ENCODE data around the gene SH2B2. TPM values are rescaled to one million over a fixed set of nuclear protein-coding genes. Genes with fewer than 3 reads are reported as not detected.
"Not testable (repeated sequence)": the region's sequence is repeated elsewhere in the genome, so short reads cannot be mapped to it uniquely, and the experiment has no call there.

Gene SH2B2
- total RNA-seq, 1 experiment from 2014 or later, result 6.2 TPM

- H3K4me3 ChIP-seq (ENCODE audit: insufficient read depth, low read depth, low read length), result no peak overlapping the region
- H3K36me3 ChIP-seq (replicated peaks; ENCODE audit: control insufficient read depth, insufficient read depth, low read length), result no peaks in the 10 kb centered on the region
- no peak for DNase-seq
- H3K27me3 ChIP-seq (ENCODE audit: control insufficient read depth, insufficient read depth, low read length), result peaks cover 8% of the 10 kb centered on the region
These were observed 1.7 kb downstream of the SH2B2 start for GRCh38 chr7:102288285-102288930.

DNA sequence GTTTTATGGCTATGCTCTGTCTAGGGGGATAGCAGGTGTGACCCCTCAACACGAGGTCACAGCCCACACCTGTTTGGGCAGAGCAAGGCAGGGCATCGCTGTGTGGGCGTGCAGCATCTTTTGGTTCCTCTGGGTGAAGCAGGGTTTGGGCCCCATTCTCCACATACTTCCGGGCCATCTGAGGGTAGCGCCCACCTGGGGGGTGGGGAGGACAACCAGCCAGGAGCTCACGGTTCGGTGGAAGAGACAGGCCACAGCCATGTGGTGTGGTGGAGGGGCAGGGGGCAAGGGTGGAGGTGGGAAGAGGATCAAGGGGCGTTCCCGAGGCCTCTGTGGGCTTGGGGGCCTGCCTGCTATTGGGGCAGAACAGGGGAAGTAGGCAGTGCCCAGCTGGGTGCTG is 2.4 kb downstream of the SH2B2 start:
- H3K27me3 ChIP-seq (ENCODE audit: control insufficient read depth, insufficient read depth, low read length), result peaks cover 9% of the 10 kb centered on the region
- no peaks in the 10 kb centered on the region for H3K36me3 ChIP-seq (replicated peaks; ENCODE audit: control insufficient read depth, insufficient read depth, low read length)
- DNase-seq, result no peak
- no peak overlapping the region for H3K4me3 ChIP-seq (ENCODE audit: insufficient read depth, low read depth, low read length)

DNA sequence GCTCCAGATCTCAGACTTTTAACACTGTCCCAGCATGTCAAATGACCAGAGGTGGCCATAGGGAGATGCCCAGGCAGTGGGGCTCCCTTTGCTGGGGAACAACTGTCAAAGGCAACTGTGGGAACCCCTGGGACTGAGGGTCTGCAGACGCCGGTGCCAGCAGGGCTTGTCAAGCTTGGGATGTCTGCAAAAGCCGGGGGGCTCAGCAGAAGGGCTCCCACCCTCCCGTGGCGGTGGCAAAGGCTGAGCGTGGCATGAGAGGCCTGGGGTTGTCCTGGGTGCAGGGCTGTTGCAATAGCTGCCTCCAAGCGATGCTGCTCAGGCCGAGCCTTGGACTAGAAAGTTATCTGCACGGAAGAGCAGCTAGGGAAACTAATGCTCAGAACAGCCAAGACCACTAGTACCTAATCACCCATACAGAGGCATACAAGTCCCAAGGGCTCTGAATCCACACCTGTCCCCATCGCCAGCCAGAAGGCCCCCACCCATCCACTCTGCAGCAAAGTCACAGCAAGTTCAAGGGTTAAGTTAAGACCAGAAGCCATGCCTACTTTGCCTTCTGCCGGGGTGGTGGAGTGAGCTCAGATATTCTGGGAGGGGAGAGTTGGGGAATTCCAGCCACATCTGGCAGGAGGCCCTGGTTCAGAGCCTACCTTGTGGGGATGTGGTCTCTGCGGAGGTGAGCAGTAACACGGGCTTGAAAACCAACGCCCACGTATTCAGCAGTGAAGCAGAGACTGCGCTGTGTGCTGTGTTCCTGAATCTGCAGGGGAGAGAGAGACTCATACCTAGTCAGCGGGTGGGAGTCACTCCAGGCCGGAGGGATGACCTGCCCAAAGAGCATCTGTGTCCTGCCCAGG is 4.6 kb downstream of the SH2B2 start:
- Histone ChIP-seq H3K27me3 (ENCODE audit: control insufficient read depth, insufficient read depth, low read length) (peaks cover 8% of the 10 kb centered on the region), H3K36me3 (replicated peaks; ENCODE audit: control insufficient read depth, insufficient read depth, low read length) (no peaks in the 10 kb centered on the region), H3K4me3 (ENCODE audit: insufficient read depth, low read depth, low read length) (no peak overlapping the region)
- peak; percentile 86 for DNase-seq

DNA sequence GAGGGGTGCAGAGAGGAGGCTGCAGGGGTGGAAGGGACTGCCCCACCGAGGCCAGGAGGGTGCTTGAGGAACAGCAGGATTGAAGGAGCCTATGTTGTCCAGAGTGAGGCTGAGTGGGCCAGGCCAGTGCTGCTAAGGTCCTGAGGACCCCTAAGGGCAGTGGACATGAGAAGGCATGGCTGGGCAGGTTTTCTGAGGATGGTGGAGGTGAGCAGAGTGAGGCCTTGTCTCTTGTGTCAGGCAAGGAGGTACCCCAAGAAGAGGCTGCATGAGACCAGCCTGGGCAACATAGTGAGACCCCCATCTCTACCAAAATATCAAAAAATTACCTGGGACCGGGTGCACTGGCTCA is 5.2 kb downstream of the SH2B2 start:
- Histone ChIP-seq H3K36me3 (replicated peaks; ENCODE audit: control insufficient read depth, insufficient read depth, low read length) (no peaks in the 10 kb centered on the region), H3K27me3 (ENCODE audit: control insufficient read depth, insufficient read depth, low read length) (peaks cover 8% of the 10 kb centered on the region), H3K4me3 (ENCODE audit: insufficient read depth, low read depth, low read length) (no peak overlapping the region)
- peak; percentile 53 for DNase-seq

DNA sequence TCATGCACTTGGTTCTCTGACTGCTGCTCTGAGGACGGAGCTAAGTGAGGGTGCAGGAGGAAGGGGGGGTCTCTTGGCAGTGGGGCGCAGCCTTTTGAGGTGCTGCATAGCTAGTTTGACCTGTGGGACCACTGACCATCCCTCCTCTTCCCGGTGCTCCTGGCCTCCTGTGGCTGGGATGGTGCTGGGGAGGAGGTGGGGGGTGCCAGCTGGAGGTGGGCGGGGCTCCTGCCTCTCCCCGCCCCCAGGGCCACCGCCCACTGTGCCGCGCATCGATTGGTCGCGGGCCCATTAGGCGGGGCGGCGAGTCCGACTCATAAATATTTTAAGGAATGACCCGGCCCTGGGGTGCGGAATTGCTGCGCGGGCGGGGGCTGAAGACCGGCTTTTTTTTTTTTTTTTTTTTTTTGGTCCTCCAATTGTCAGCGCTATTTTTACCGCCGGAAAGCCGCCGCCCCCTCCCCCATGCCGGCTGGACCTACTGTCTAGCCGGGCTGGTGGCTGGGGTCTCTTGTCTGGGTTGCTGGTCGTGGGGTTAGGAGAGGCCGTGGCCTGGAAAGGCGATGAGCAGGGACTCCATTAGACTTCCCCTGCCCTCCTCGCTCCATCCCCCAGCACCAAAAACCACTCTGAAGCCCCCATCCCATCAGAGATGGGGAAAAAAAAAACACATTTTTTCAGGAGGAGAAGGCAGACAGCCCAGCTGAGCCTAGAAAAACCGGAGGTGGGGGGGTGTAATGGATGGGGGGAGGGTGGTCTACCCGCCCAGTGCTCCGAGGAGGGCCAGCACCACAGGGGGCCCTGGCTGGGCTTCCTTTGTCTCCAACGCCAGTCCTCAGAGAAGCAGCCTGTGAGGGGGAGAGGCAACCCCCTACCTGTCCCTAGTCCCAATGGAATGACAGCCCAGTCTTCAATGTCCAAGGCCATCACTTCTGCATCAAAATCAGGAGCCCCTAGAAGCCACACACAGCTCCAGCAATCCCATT is 6.4 kb downstream of the SH2B2 start:
- Histone ChIP-seq H3K4me3 (ENCODE audit: insufficient read depth, low read depth, low read length) (peak overlapping the region; percentile 23), H3K27me3 (ENCODE audit: control insufficient read depth, insufficient read depth, low read length) (peaks cover 3% of the 10 kb centered on the region; the same call in 1 of the 2 replicates), H3K36me3 (replicated peaks; ENCODE audit: control insufficient read depth, insufficient read depth, low read length) (no peaks in the 10 kb centered on the region)
- DNase-seq, result peak; percentile 93

- H3K36me3 ChIP-seq (replicated peaks; ENCODE audit: control insufficient read depth, insufficient read depth, low read length), result no peaks in the 10 kb centered on the region
- no peak for DNase-seq
- peaks cover 1% of the 10 kb centered on the region; the same call in 1 of the 2 replicates for H3K27me3 ChIP-seq (ENCODE audit: control insufficient read depth, insufficient read depth, low read length)
- H3K4me3 ChIP-seq (ENCODE audit: insufficient read depth, low read depth, low read length), result no peak overlapping the region
These were observed 7.9 kb downstream of the SH2B2 start for GRCh38 chr7:102294589-102294988.

DNA sequence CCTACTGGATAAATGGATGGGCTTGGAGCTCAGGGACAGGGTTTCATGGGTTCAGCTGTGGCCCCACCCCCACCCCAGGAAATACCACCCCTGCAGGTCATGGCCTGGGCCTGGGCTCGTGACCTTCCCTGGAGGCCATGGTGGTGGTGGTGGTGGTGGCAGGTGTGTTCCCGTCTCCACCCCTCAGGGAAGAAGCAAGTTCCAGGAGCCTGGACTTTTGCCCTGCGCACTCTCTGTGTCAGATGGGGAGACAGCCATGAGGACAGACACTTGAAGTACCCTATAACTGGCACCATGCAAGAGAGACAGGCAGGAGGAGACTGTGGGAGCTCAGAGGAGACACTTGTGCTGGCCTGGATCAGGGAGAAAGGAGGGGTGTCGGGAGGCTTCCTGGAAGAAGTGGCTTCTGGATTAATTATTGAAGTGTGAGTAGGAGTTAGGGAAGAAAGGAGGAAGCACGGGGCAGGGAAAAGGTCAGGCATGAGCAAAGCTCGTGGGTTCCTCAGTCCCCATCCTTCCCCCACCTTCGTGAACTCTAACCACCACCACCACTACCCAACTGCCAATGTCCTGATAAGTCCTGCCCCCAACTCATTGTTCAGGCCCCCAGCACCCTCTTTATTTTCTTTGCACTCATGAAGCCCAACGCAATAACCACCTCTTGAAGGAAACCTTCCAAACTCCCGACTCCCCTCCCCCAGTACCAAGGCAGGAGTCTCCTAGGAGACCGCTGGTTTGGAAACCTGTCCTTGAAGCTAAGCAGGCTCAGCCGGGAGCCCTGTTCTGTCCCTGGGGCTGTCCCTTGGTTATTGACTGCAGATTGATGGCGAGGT is 8.9 kb downstream of the SH2B2 start:
- H3K27me3 ChIP-seq (ENCODE audit: control insufficient read depth, insufficient read depth, low read length), result peaks cover 6% of the 10 kb centered on the region; the same call in 1 of the 2 replicates
- DNase-seq, result no peak
- H3K36me3 ChIP-seq (replicated peaks; ENCODE audit: control insufficient read depth, insufficient read depth, low read length), result no peaks in the 10 kb centered on the region
- H3K4me3 ChIP-seq (ENCODE audit: insufficient read depth, low read depth, low read length), result no peak overlapping the region

DNA sequence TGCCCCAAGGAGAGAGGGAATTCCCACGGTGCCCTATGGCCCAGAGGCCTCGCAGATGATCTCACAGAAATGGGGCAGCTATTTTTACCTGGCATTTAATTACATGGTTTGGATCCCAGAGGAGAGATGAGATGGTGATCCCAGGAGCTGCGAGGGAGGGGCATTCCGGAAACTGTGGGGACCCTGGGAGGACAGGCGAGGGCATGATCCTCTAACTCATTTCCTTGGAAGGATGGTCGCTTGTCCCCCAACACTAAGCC is 9.4 kb downstream of the SH2B2 start:
- H3K27me3 ChIP-seq (ENCODE audit: control insufficient read depth, insufficient read depth, low read length), result peaks cover 8% of the 10 kb centered on the region; the same call in 1 of the 2 replicates
- H3K36me3 ChIP-seq (replicated peaks; ENCODE audit: control insufficient read depth, insufficient read depth, low read length), result no peaks in the 10 kb centered on the region
- H3K4me3 ChIP-seq (ENCODE audit: insufficient read depth, low read depth, low read length), result no peak overlapping the region
- DNase-seq, result no peak

- Histone ChIP-seq H3K27me3 (ENCODE audit: control insufficient read depth, insufficient read depth, low read length) (peaks cover 8% of the 10 kb centered on the region; the same call in 1 of the 2 replicates), H3K4me3 (ENCODE audit: insufficient read depth, low read depth, low read length) (no peak overlapping the region), H3K36me3 (replicated peaks; ENCODE audit: control insufficient read depth, insufficient read depth, low read length) (no peaks in the 10 kb centered on the region)
- DNase-seq, result no peak
These were observed 9.8 kb downstream of the SH2B2 start for GRCh38 chr7:102296514-102296913.

GRCh38 chr7:102297487-102298218 is 11.0 kb downstream of the SH2B2 start:
- peaks cover 8% of the 10 kb centered on the region; the same call in 1 of the 2 replicates for H3K27me3 ChIP-seq (ENCODE audit: control insufficient read depth, insufficient read depth, low read length)
- H3K36me3 ChIP-seq (replicated peaks; ENCODE audit: control insufficient read depth, insufficient read depth, low read length), result no peaks in the 10 kb centered on the region
- DNase-seq, result no peak
- H3K4me3 ChIP-seq (ENCODE audit: insufficient read depth, low read depth, low read length), result no peak overlapping the region

DNA sequence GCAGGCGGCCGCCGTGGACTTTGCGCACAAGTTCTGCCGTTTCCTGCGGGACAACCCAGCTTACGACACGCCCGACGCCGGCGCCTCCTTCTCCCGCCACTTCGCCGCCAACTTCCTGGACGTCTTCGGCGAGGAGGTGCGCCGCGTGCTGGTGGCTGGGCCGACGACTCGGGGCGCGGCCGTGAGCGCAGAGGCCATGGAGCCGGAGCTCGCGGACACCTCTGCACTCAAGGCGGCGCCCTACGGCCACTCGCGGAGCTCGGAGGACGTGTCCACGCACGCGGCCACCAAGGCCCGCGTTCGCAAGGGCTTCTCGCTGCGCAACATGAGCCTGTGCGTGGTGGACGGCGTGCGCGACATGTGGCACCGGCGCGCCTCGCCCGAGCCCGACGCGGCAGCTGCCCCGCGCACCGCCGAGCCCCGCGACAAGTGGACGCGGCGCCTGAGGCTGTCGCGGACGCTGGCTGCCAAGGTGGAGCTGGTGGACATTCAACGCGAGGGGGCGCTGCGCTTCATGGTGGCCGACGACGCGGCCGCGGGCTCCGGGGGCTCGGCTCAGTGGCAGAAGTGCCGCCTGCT is 14.1 kb downstream of the SH2B2 start:
- Histone ChIP-seq H3K4me3 (ENCODE audit: insufficient read depth, low read depth, low read length) (no peak overlapping the region), H3K27me3 (ENCODE audit: control insufficient read depth, insufficient read depth, low read length) (peaks cover 6% of the 10 kb centered on the region; the same call in 1 of the 2 replicates), H3K36me3 (replicated peaks; ENCODE audit: control insufficient read depth, insufficient read depth, low read length) (no peaks in the 10 kb centered on the region; the same call in 1 of the 2 replicates)
- DNase-seq, result peak; percentile 96

GRCh38 chr7:102301367-102301766 is 14.7 kb downstream of the SH2B2 start:
- not testable (repeated sequence) for H3K36me3 ChIP-seq (replicated peaks; ENCODE audit: control insufficient read depth, insufficient read depth, low read length)

GRCh38 chr7:102302025-102302424 is 15.4 kb downstream of the SH2B2 start:
- no peak overlapping the region for H3K4me3 ChIP-seq (ENCODE audit: insufficient read depth, low read depth, low read length)
- H3K36me3 ChIP-seq (replicated peaks; ENCODE audit: control insufficient read depth, insufficient read depth, low read length), result no peaks in the 10 kb centered on the region; the same call in 1 of the 2 replicates
- DNase-seq, result no peak
- H3K27me3 ChIP-seq (ENCODE audit: control insufficient read depth, insufficient read depth, low read length), result peaks cover 6% of the 10 kb centered on the region; the same call in 1 of the 2 replicates

More at GRCh38 chr7:102301367-102301766, 14.7 kb downstream of the SH2B2 start:
- not testable (repeated sequence) for H3K4me3 ChIP-seq (ENCODE audit: insufficient read depth, low read depth, low read length); H3K27me3 ChIP-seq (ENCODE audit: control insufficient read depth, insufficient read depth, low read length); DNase-seq
